Left lung (tissue), 10 donors: ENCODE data around the gene PLXNB2. TPM values are rescaled to one million over a fixed set of nuclear protein-coding genes. Genes with fewer than 3 reads are reported as not detected.

ENCODE experiments used
- ATAC-seq: fragments of 200-7000 bp; cut with Tn5 transposase; one replicate; pipeline ENCODE4 v1.9.1; 2020; ENCODE audit warnings: moderate library complexity
- DNase-seq, 4 donors: peaks; one replicate each; pipeline ENCODE4 v3.0.0-alpha.2; 2013 to 2020
- H3K27ac ChIP-seq, 2 donors: fragments of 200-600 bp; sonication (generic) in 1 of 2; one replicate each; pipeline versions ENCODE4 v1.5.0 to v1.8.0; 2020 to 2021
- H3K27me3 ChIP-seq, 2 donors: fragments of 200-600 bp; sonication (generic) in 1 of 2; one replicate each; pipeline versions ENCODE4 v1.5.0 to v1.8.0; 2020 to 2021
- H3K36me3 ChIP-seq, 2 donors: fragments of 200-600 bp; sonication (generic) in 1 of 2; one replicate each; pipeline versions ENCODE4 v1.5.0 to v1.8.0; 2020 to 2021
- H3K4me1 ChIP-seq, 2 donors: fragments of 200-600 bp; one replicate each; pipeline ENCODE4 v1.8.0; 2021
- H3K4me3 ChIP-seq, 2 donors: fragments of 200-600 bp; sonication (generic) in 1 of 2; one replicate each; pipeline versions ENCODE4 v1.5.0 to v1.8.0; 2020 to 2021; ENCODE audit warnings: mild to moderate bottlenecking in 1 of 2
- H3K9me3 ChIP-seq, 2 donors: fragments of 200-600 bp; sonication (generic) in 1 of 2; one replicate each; pipeline versions ENCODE4 v1.5.0 to v1.8.0; 2020 to 2021
- intact Hi-C, 2 donors: fragments of 100-400 bp; cut with DNase I; formaldehyde crosslinking; loops; one replicate each; pipeline versions ENCODE4 v1.11.2 to v1.14.2; 2022
- polyA plus RNA-seq, 6 donors: library from polyadenylated mRNA; unstranded; fragments of 120-200 nt; gene quantifications; one replicate each; pipeline ENCODE4 v1.2.1, GENCODE V29; 2013; ENCODE audit not compliant: insufficient read length in 6 of 6
- total RNA-seq, 2 donors: library from RNA; stranded (reverse); fragmentation: NEBNext Ultra II Directional; extraction: Animal tissue kit (Norgen Biotek cat#: 25700); gene quantifications; one replicate each; pipeline ENCODE4 v1.2.1, GENCODE V29; 2021
- TF ChIP-seq, protein P1 (sequence below), 2 donors: fragments of 200-600 bp; sonication (generic) in 1 of 2; IDR thresholded peaks; one replicate each; pipeline versions ENCODE4 v1.5.0 to v1.8.0; 2021; ENCODE audit warnings: antibody characterized with exemption in 2 of 2
- donor health status: DM: no; HTN: yes; CAD: no.
- donor health status: DM: no; HTN: no; CAD: no.

Gene PLXNB2
- total and polyA plus RNA-seq, 8 donors: 116 to 391 (median 145) TPM

GRCh38 chr22:50341977-50342650 is 34.7 kb upstream of the PLXNB2 start:
- TF ChIP-seq, protein P1, sequence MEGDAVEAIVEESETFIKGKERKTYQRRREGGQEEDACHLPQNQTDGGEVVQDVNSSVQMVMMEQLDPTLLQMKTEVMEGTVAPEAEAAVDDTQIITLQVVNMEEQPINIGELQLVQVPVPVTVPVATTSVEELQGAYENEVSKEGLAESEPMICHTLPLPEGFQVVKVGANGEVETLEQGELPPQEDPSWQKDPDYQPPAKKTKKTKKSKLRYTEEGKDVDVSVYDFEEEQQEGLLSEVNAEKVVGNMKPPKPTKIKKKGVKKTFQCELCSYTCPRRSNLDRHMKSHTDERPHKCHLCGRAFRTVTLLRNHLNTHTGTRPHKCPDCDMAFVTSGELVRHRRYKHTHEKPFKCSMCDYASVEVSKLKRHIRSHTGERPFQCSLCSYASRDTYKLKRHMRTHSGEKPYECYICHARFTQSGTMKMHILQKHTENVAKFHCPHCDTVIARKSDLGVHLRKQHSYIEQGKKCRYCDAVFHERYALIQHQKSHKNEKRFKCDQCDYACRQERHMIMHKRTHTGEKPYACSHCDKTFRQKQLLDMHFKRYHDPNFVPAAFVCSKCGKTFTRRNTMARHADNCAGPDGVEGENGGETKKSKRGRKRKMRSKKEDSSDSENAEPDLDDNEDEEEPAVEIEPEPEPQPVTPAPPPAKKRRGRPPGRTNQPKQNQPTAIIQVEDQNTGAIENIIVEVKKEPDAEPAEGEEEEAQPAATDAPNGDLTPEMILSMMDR (IDR thresholded peaks at IDR 0.05): peak; percentile 90 to 92
- peak overlapping the region; percentile 69 to 71 for H3K4me3 ChIP-seq
- no peaks in the 10 kb centered on the region for H3K27me3 ChIP-seq
- peaks cover 8 to 18% of the 10 kb centered on the region in 2 donors for H3K4me1 ChIP-seq
- peak overlapping the region; percentile 58 to 81 for H3K27ac ChIP-seq
- DNase-seq (peak; percentile 82 to 96 (median 90)), ATAC-seq (peak; percentile 93)
- intact Hi-C loops: no loop called here
- H3K9me3 ChIP-seq: no peaks in the 10 kb centered on the region
- H3K36me3 ChIP-seq: no peaks in the 10 kb centered on the region

DNA sequence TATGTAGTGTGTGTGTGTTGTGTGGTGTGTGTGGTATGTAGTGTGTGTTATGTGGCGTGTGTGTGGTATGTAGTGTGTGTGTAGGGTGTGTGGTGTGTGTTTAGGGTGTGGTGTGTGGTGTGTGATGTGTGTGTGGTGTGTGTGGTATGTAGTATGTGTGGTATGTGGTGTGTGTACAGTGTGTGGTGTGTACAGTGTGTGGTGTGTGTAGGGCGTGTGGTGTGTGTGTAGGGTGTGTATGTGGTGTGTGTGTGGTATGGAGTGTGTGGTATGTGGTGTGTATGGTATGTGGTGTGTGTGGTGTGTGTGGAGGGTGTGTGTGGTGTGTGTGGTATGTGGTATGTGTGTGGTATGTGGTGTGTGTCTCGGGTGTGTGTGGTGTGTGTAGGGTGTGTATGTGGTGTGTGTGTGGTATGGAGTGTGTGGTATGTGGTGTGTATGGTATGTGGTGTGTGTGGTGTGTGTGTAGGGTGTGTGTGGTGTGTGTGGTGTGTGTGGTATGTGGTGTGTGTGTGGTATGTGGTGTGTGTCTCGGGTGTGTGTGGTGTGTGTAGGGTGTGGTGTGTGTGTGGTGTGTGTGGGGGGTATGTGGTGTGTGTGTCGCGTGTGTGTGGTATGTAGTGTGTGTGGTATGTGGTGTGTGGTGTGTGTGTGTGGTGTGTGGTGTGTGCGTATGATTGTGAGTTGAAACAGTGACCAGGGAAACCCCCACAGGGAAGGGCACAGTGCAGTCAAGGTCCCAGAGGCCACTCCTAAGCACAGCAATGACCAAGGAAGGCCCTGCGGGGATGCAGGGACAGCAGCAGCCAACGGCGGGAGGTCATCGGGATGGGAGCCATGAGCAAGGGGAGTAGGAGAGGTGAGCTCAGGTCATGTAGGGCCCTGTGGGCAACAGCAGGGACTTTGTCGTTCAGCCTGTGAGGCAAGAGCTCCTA is 32.8 kb upstream of the PLXNB2 start:
- Histone ChIP-seq H3K4me1 (peaks cover 8 to 12% of the 10 kb centered on the region in 2 donors), H3K4me3 (no peak overlapping the region), H3K27ac (no peak overlapping the region), H3K27me3 (no peaks in the 10 kb centered on the region), H3K36me3 (no peaks in the 10 kb centered on the region), H3K9me3 (no peaks in the 10 kb centered on the region)
- TF ChIP-seq, protein P1 (IDR thresholded peaks at IDR 0.05): no peak
- intact Hi-C loops: loop anchor here in 1 of 2 donors (5.0 kb wide), 1 partner anchor 83 kb away; no protein-coding TSS in a partner anchor
- no peak for ATAC-seq
- no peak for DNase-seq

DNA sequence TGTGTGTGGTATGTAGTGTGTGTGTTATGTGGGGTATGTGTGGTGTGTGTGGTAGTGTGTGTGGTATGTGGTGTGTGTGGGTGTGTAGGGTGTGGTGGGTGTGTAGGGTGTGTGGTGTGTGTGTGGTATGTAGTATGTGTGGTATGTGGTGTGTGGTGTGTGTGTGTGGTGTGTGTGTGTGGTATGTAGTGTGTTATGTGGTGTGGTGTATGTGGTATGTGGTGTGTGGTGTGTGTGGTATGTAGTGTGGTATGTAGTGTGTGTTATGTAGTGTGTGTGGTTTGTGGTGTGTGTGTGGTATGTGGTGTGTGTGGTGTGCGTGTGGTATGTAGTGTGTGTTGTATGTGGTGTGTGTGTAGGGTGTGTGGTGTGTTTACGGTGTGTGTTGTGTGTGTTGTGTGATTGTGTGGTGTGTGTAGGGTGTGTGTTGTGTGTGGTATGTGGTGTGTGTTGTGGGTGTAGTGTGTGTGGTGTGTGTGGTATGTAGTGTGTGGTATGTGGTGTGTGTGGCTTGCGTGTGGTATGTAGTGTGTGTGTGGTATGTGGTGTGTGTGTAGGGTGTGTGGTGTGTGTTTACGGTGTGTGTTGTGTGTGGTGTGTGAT is 31.5 kb upstream of the PLXNB2 start:
- no peaks in the 10 kb centered on the region for H3K36me3 ChIP-seq
- intact Hi-C loops: loop anchor here in 1 of 2 donors (5.0 kb wide), 1 partner anchor 82 kb away; no protein-coding TSS in a partner anchor
- no peaks in the 10 kb centered on the region for H3K9me3 ChIP-seq
- H3K4me1 ChIP-seq: peaks cover 8 to 12% of the 10 kb centered on the region in 2 donors
- no peak overlapping the region for H3K27ac ChIP-seq
- no peak overlapping the region for H3K4me3 ChIP-seq
- TF ChIP-seq, protein P1 (IDR thresholded peaks at IDR 0.05): no peak
- ATAC-seq: no peak
- no peaks in the 10 kb centered on the region for H3K27me3 ChIP-seq
- DNase-seq: no peak

DNA sequence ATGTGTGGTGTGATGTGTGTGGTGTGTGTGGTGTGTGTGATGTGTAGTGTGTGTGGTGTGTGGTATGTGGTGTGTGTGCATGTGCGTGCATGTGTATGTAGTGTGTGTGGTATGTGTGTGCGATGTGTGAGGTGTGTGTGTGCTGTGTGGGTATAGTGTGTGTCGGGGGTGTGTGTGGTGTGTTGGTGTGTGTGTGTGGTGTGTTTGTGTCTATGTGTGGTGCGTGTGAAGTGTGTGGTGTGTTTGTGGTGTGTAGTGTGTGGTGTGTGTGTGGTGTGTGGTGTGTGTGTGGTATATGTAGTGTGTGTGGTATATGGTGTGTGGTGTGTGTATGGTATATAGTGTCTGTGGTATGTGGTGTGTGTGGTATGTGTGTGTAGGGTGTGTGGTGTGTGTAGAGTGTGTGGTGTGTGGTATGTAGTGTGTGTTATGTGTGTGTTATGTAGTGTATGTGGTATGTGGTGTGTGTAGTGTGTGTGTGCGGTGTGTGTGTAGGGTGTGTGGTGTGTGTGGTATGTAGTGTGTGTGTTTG is 30.7 kb upstream of the PLXNB2 start:
- Histone ChIP-seq H3K27ac (no peak overlapping the region), H3K9me3 (no peaks in the 10 kb centered on the region), H3K27me3 (no peaks in the 10 kb centered on the region), H3K4me3 (no peak overlapping the region), H3K4me1 (peaks cover 8 to 12% of the 10 kb centered on the region in 2 donors), H3K36me3 (no peaks in the 10 kb centered on the region)
- ATAC-seq (no peak), DNase-seq (no peak)
- intact Hi-C loops: loop anchor here in 1 of 2 donors (5.0 kb wide), 1 partner anchor 81 kb away; no protein-coding TSS in a partner anchor
- TF ChIP-seq, protein P1 (IDR thresholded peaks at IDR 0.05): no peak
